Panc1 (cell line): ENCODE results near the gene ROBO4.

Experiments
- CTCF ChIP-seq: fragments of 450-650 bp; IDR thresholded peaks from 2 replicates; pipeline ENCODE4 v1.5.1; 2017; ENCODE audit warnings: mild to moderate bottlenecking
- REST ChIP-seq, 2 experiments: IDR thresholded peaks; 2 replicates each; pipeline ENCODE4 v1.6.1; 2011 to 2012; ENCODE audit warnings: low read depth in 2 of 2, control low read depth in 1 of 2, low read length in 1 of 2, mild to moderate bottlenecking in 1 of 2, moderate library complexity in 1 of 2; ENCODE audit not compliant: insufficient read depth in 1 of 2
- SIN3A ChIP-seq: IDR thresholded peaks from 2 replicates; pipeline ENCODE4 v1.6.1; 2012; ENCODE audit warnings: low read depth, mild to moderate bottlenecking, low read length, moderate library complexity, borderline replicate concordance; ENCODE audit not compliant: insufficient read depth

GRCh38 chr11:124864176-124864891, 33.3 kb downstream of the ROBO4 start:
- TF ChIP-seq REST (IDR thresholded peaks at IDR 0.05; ENCODE audit: insufficient read depth in 1 of 2, low read depth in 2 of 2, low read length in 1 of 2): no peak
- TF ChIP-seq CTCF: no peak
- TF ChIP-seq SIN3A: no peak
